ENCODE measurements around the gene ZNF850.
A peak's percentile ranks its signal among the peaks of the same experiment; 100 is the strongest.
"Not testable (repeated sequence)": the region's sequence is repeated elsewhere in the genome, so short reads cannot be mapped to it uniquely, and the experiment has no call there.

The ZNF850 gene

GRCh38 chr19:36772311-36773222, at the start of gene ZNF850:
Gene ZNF850, minus strand, starts transcription at chr19:36772807. Its CDS starts 10,201 bp downstream, at chr19:36762606.
- DNase-seq (ENCODE audit: low spot score): peak; percentile 91

GRCh38 chr19:36821758-36822157, 49.2 kb upstream of the ZNF850 start:
- no peak for DNase-seq (ENCODE audit: low spot score)

GRCh38 chr19:36819130-36819630, 46.6 kb upstream of the ZNF850 start:
- DNase-seq (ENCODE audit: low spot score): no peak

- DNase-seq (ENCODE audit: low spot score): no peak
These were observed 34.4 kb upstream of the ZNF850 start for GRCh38 chr19:36807029-36807428.

- DNase-seq (ENCODE audit: low spot score): no peak
These were observed 32.8 kb upstream of the ZNF850 start for GRCh38 chr19:36805364-36805763.

- DNase-seq (ENCODE audit: low spot score): no peak
These were observed 25.1 kb upstream of the ZNF850 start for GRCh38 chr19:36797786-36798108.

- no peak for DNase-seq (ENCODE audit: low spot score)
These were observed 24.0 kb upstream of the ZNF850 start for GRCh38 chr19:36796714-36796992.

GRCh38 chr19:36791420-36792141, 19.0 kb upstream of the ZNF850 start:
- not testable (repeated sequence) for DNase-seq (ENCODE audit: low spot score)

- DNase-seq (ENCODE audit: low spot score): no peak
These were observed 3.2 kb upstream of the ZNF850 start for GRCh38 chr19:36775768-36776167.

- no peak for DNase-seq (ENCODE audit: low spot score)
These were observed 594 bp upstream of the ZNF850 start for GRCh38 chr19:36773223-36773579.

GRCh38 chr19:36771261-36772231, 1.1 kb downstream of the ZNF850 start:
- DNase-seq (ENCODE audit: low spot score): peak; percentile 83

GRCh38 chr19:36750066-36750691, 22.4 kb downstream of the ZNF850 start:
- DNase-seq (ENCODE audit: low spot score): no peak

GRCh38 chr19:36749613-36750012, 23.0 kb downstream of the ZNF850 start:
- DNase-seq (ENCODE audit: low spot score): not testable (repeated sequence)

- DNase-seq (ENCODE audit: low spot score): no peak
These were observed 24.0 kb downstream of the ZNF850 start for GRCh38 chr19:36748431-36749275.

- no peak for DNase-seq (ENCODE audit: low spot score)
These were observed 24.9 kb downstream of the ZNF850 start for GRCh38 chr19:36747750-36748149.

- no peak for DNase-seq (ENCODE audit: low spot score)
These were observed 26.7 kb downstream of the ZNF850 start for GRCh38 chr19:36745870-36746269.

GRCh38 chr19:36736166-36736565, 36.4 kb downstream of the ZNF850 start:
- not testable (repeated sequence) for DNase-seq (ENCODE audit: low spot score)

GRCh38 chr19:36719687-36720556, 52.7 kb downstream of the ZNF850 start:
- no peak for DNase-seq (ENCODE audit: low spot score)

GRCh38 chr19:36709423-36709822, 63.2 kb downstream of the ZNF850 start:
- no peak for DNase-seq (ENCODE audit: low spot score)

- no peak for DNase-seq (ENCODE audit: low spot score)
These were observed 65.5 kb downstream of the ZNF850 start for GRCh38 chr19:36707134-36707533.

Data from hematopoietic multipotent progenitor cell treated with erythropoietin and hydrocortisone succinate and interleukin-3 and kit ligand, for 15 days (in vitro differentiated cells).